H1 (cell line): ENCODE measurements around the gene CDON. TPM values are rescaled to one million over a fixed set of nuclear protein-coding genes. Genes with fewer than 3 reads are reported as not detected.

Source experiments
- ATF2 ChIP-seq: IDR thresholded peaks from 2 replicates; pipeline ENCODE4 v1.6.1; 2012; ENCODE audit warnings: low read length, inconsistent platforms
- BRCA1 ChIP-seq: IDR thresholded peaks from 2 replicates; pipeline ENCODE4 v1.6.1; 2012; ENCODE audit warnings: low read depth, low read length, improper control_type of control experiment
- CHD7 ChIP-seq: fragments of 300-600 bp; sonication (generic); IDR thresholded peaks from 2 replicates; pipeline ENCODE4 v1.7.1; 2012; ENCODE audit warnings: low read length, moderate library complexity, mild to moderate bottlenecking, inconsistent platforms; ENCODE audit not compliant: insufficient replicate concordance
- KDM5A ChIP-seq: fragments of 200-600 bp; IDR thresholded peaks from 2 replicates; pipeline ENCODE4 v1.7.1; 2012; ENCODE audit warnings: mild to moderate bottlenecking, low read length, inconsistent platforms, mixed read lengths
- PHF8 ChIP-seq: fragments of 200-600 bp; sonication (generic); conservative IDR thresholded peaks from 2 replicates; pipeline ENCODE4 v1.7.1; 2012; ENCODE audit warnings: low read depth, mild to moderate bottlenecking, inconsistent platforms, low read length, moderate library complexity
- SRF ChIP-seq: IDR thresholded peaks from 2 replicates; pipeline ENCODE4 v1.6.1; 2011; ENCODE audit warnings: mild to moderate bottlenecking, low read depth, low read length, moderate library complexity
- TBP ChIP-seq: IDR thresholded peaks from 2 replicates; pipeline ENCODE4 v1.6.1; 2011; ENCODE audit warnings: low read depth, low read length, improper control_type of control experiment
- TEAD4 ChIP-seq: IDR thresholded peaks from 2 replicates; pipeline ENCODE4 v1.6.1; 2012; ENCODE audit warnings: low read depth, low read length, inconsistent platforms, mixed read lengths
- polyA plus RNA-seq, 7 experiments: library from polyadenylated mRNA; depleted of rRNA in 3 of 7; stranded (reverse) in 5 of 7; unstranded in 2 of 7; fragments of >200 nt in 5 of 7; fragments of 200-250 nt in 2 of 7; gene quantifications; 1 replicate in 5 of 7; 2 replicates in 1 of 7; 4 replicates in 1 of 7; pipeline versions ENCODE4 v1.2.1 to v1.2.3, GENCODE V29; 2011 to 2013; ENCODE audit warnings: missing spikeins in 2 of 7, mixed read lengths in 2 of 7
- total RNA-seq: library from RNA; stranded (reverse); fragmentation: NEBNext Ultra II Directional; extraction: Animal tissue kit (Norgen Biotek cat#: 25700); gene quantifications from 2 replicates; pipeline ENCODE4 v1.2.1, GENCODE V29; 2021

CDON gene
- total and polyA plus RNA-seq, 2 of the 8 experiments (the other 6 are each of a cell fraction or from before 2014, with no cell fraction given): 11.0 to 32.5 TPM

GRCh38 chr11:126029805-126030204 lies 32.9 kb downstream of the CDON start (continued):
- TF ChIP-seq PHF8 (no peak), ATF2 (no peak), TBP (no peak), BRCA1 (no peak), CHD7 (no peak), KDM5A (no peak), TEAD4 (no peak), SRF (no peak)
- TF ChIP-seq, all 59 proteins: peak for 0
